HEK293 (cell line): ENCODE data around the gene PAK1.

Experiments used
- CTCF ChIA-PET: fragments of 350-600 bp; formaldehyde crosslinking; extraction: SDS; loops from one replicate; lab custom pipeline; 2021; ENCODE audit warnings: antibody characterized with exemption; lab: Yijun Ruan, JAX
- POLR2A ChIA-PET: fragments of 300-600 bp; formaldehyde crosslinking; extraction: SDS; loops from one replicate; lab custom pipeline; 2020; ENCODE audit warnings: antibody characterized with exemption, inconsistent platforms; lab: Yijun Ruan, JAX
- H3K27ac ChIP-seq: fragments of 200-500 bp; sonication (Bioruptor generic); 2 replicates; pipeline ENCODE4 v1.5.1; 2014; ENCODE audit warnings: low read depth, low read length, control low read depth, inconsistent platforms; ENCODE audit errors: extremely low read depth
- H3K36me3 ChIP-seq, 2 experiments: fragments of 200-500 bp in 1 of 2; sonication (Bioruptor generic) in 1 of 2; 1 replicate in 1 of 2; 2 replicates in 1 of 2; pipeline ENCODE4 v1.5.1; 2014 to 2017; ENCODE audit warnings: inconsistent platforms in 2 of 2, low read length in 2 of 2; ENCODE audit not compliant: control insufficient read depth in 2 of 2, insufficient read depth in 1 of 2
- H3K4me1 ChIP-seq: fragments of 200-500 bp; sonication (Bioruptor generic); 2 replicates; pipeline ENCODE4 v1.5.1; 2014; ENCODE audit warnings: mild to moderate bottlenecking, low read length, inconsistent platforms; ENCODE audit not compliant: control insufficient read depth, insufficient read depth
- H3K4me3 ChIP-seq: 2 replicates; pipeline ENCODE4 v1.5.1; 2011; ENCODE audit warnings: low read depth, mild to moderate bottlenecking, control low read depth, low read length, moderate library complexity
- H3K9me3 ChIP-seq: fragments of 200-500 bp; sonication (Bioruptor generic); 2 replicates; pipeline ENCODE4 v1.5.1; 2014; ENCODE audit warnings: low read depth, low read length, inconsistent platforms; ENCODE audit not compliant: control insufficient read depth, insufficient read depth
- EGR2 ChIP-seq: fragments of 450-650 bp; formaldehyde crosslinking; IDR thresholded peaks from 2 replicates; pipeline ENCODE4 v1.5.1; 2016; ENCODE audit warnings: low read depth, missing biosample characterization, missing genetic modification characterization
- GLI4 ChIP-seq: fragments of 450-650 bp; formaldehyde crosslinking; IDR thresholded peaks from 2 replicates; pipeline ENCODE4 v1.5.1; 2016; ENCODE audit warnings: missing biosample characterization, missing genetic modification characterization
- TCF7L2 ChIP-seq: IDR thresholded peaks from 2 replicates; pipeline ENCODE4 v1.6.1; 2011; ENCODE audit warnings: low read depth, mild to moderate bottlenecking, inconsistent platforms, low read length, moderate library complexity, borderline replicate concordance
- TRIM28 ChIP-seq: IDR thresholded peaks from 2 replicates; pipeline ENCODE4 v1.6.1; 2011; ENCODE audit warnings: low read length, control low read depth, borderline replicate concordance
- ZBTB17 ChIP-seq: fragments of 450-650 bp; formaldehyde crosslinking; IDR thresholded peaks from 2 replicates; pipeline ENCODE4 v1.5.1; 2016; ENCODE audit warnings: missing biosample characterization, missing genetic modification characterization
- ZBTB20 ChIP-seq: fragments of 450-650 bp; formaldehyde crosslinking; IDR thresholded peaks from 2 replicates; pipeline ENCODE4 v1.5.1; 2016; ENCODE audit warnings: missing biosample characterization, missing genetic modification characterization
- ZBTB21 ChIP-seq: fragments of 450-650 bp; formaldehyde crosslinking; IDR thresholded peaks from 2 replicates; pipeline ENCODE4 v1.5.1; 2017; ENCODE audit warnings: missing biosample characterization, missing genetic modification characterization
- ZNF10 ChIP-seq: fragments of 450-650 bp; formaldehyde crosslinking; IDR thresholded peaks from 2 replicates; pipeline ENCODE4 v1.5.1; 2017; ENCODE audit warnings: missing biosample characterization, missing genetic modification characterization
- ZNF184 ChIP-seq: fragments of 450-650 bp; IDR thresholded peaks from 2 replicates; pipeline ENCODE4 v1.5.1; 2018; ENCODE audit warnings: missing biosample characterization, mild to moderate bottlenecking, missing genetic modification characterization
- ZNF521 ChIP-seq: fragments of 450-650 bp; formaldehyde crosslinking; IDR thresholded peaks from 2 replicates; pipeline ENCODE4 v1.5.1; 2017; ENCODE audit warnings: missing biosample characterization, mild to moderate bottlenecking, missing genetic modification characterization
- ZNF530 ChIP-seq: fragments of 450-650 bp; formaldehyde crosslinking; IDR thresholded peaks from 2 replicates; pipeline ENCODE4 v1.5.1; 2016; ENCODE audit warnings: low read depth, missing biosample characterization, missing genetic modification characterization
- ZNF623 ChIP-seq: fragments of 450-650 bp; formaldehyde crosslinking; IDR thresholded peaks from 2 replicates; pipeline ENCODE4 v1.5.1; 2016; ENCODE audit warnings: missing biosample characterization, missing genetic modification characterization
- ZNF629 ChIP-seq: fragments of 450-650 bp; formaldehyde crosslinking; IDR thresholded peaks from 2 replicates; pipeline ENCODE4 v1.5.1; 2017; ENCODE audit warnings: missing biosample characterization, missing genetic modification characterization
- TF ChIP-seq, protein P1 (sequence below): fragments of 450-650 bp; formaldehyde crosslinking; IDR thresholded peaks from 2 replicates; pipeline ENCODE4 v1.5.1; 2016; ENCODE audit warnings: missing biosample characterization, missing genetic modification characterization
- TF ChIP-seq, protein P2 (sequence below): fragments of 450-650 bp; formaldehyde crosslinking; IDR thresholded peaks from 2 replicates; pipeline ENCODE4 v1.5.1; 2016; ENCODE audit warnings: missing biosample characterization, missing genetic modification characterization, borderline replicate concordance
- TF ChIP-seq, protein P3 (sequence below): fragments of 450-650 bp; formaldehyde crosslinking; IDR thresholded peaks from 2 replicates; pipeline ENCODE4 v1.5.1; 2016; ENCODE audit warnings: missing biosample characterization, missing genetic modification characterization
- TF ChIP-seq, protein P4 (sequence below): fragments of 450-650 bp; formaldehyde crosslinking; IDR thresholded peaks from 2 replicates; pipeline ENCODE4 v1.5.1; 2017; ENCODE audit warnings: missing biosample characterization, missing genetic modification characterization
- TF ChIP-seq, protein P5 (sequence below): fragments of 450-650 bp; IDR thresholded peaks from 2 replicates; pipeline ENCODE4 v1.5.1; 2018; ENCODE audit warnings: missing biosample characterization, mild to moderate bottlenecking, missing genetic modification characterization
- TF ChIP-seq, protein P6 (sequence below): fragments of 450-650 bp; formaldehyde crosslinking; conservative IDR thresholded peaks from 2 replicates; pipeline ENCODE4 v1.5.1; 2016; ENCODE audit warnings: low read depth, missing biosample characterization, missing genetic modification characterization

PAK1 gene

DNA sequence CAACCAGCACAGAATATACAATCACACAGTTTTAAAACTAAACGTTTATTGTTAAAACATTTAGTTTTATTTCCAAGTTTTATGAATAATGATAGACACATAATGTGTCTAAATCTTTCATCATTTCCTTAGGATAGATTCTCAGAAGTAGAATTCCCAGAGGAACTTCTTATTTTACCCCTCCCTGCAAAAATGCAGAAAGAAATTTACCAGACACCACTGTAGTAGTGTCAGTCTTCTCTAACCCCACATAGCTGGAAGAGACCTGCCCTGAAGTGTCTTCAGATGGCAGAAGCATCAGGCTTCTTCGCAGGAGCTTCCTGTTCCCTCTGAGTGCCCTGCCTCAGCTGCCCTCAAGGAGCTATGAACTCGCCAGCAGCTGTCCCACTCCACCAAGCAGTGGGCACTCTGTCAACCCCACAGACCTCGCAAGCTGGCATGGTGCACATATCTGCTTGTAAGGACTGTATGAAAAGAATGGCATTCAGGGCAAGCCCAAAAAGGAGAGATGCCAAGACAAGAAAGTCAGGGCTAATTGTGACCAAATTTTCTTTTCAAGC lies 28.5 kb upstream of the PAK1 start:
- CTCF ChIA-PET: interaction anchor here (1.0 to 1.4 kb wide), 2 partner anchors 13 to 46 kb away, joined by 3 to 8 read pairs; no protein-coding TSS in a partner anchor
- Histone ChIP-seq H3K4me3 (no peak overlapping the region), H3K36me3 (no peaks in the 10 kb centered on the region), H3K9me3 (no peaks in the 10 kb centered on the region), H3K27ac (no peak overlapping the region), H3K4me1 (peaks cover 7% of the 10 kb centered on the region)
- POLR2A ChIA-PET: interaction anchor here (1.0 kb wide), 1 partner anchor 91 kb away, joined by 3 read pairs; no protein-coding TSS in a partner anchor
- TF ChIP-seq, protein P1, sequence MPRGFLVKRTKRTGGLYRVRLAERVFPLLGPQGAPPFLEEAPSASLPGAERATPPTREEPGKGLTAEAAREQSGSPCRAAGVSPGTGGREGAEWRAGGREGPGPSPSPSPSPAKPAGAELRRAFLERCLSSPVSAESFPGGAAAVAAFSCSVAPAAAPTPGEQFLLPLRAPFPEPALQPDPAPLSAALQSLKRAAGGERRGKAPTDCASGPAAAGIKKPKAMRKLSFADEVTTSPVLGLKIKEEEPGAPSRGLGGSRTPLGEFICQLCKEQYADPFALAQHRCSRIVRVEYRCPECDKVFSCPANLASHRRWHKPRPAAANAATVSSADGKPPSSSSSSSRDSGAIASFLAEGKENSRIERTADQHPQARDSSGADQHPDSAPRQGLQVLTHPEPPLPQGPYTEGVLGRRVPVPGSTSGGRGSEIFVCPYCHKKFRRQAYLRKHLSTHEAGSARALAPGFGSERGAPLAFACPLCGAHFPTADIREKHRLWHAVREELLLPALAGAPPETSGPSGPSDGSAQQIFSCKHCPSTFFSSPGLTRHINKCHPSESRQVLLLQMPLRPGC (tag by site-specific recombination): no peak
- no peak for TF ChIP-seq TRIM28
- TF ChIP-seq, protein P2, sequence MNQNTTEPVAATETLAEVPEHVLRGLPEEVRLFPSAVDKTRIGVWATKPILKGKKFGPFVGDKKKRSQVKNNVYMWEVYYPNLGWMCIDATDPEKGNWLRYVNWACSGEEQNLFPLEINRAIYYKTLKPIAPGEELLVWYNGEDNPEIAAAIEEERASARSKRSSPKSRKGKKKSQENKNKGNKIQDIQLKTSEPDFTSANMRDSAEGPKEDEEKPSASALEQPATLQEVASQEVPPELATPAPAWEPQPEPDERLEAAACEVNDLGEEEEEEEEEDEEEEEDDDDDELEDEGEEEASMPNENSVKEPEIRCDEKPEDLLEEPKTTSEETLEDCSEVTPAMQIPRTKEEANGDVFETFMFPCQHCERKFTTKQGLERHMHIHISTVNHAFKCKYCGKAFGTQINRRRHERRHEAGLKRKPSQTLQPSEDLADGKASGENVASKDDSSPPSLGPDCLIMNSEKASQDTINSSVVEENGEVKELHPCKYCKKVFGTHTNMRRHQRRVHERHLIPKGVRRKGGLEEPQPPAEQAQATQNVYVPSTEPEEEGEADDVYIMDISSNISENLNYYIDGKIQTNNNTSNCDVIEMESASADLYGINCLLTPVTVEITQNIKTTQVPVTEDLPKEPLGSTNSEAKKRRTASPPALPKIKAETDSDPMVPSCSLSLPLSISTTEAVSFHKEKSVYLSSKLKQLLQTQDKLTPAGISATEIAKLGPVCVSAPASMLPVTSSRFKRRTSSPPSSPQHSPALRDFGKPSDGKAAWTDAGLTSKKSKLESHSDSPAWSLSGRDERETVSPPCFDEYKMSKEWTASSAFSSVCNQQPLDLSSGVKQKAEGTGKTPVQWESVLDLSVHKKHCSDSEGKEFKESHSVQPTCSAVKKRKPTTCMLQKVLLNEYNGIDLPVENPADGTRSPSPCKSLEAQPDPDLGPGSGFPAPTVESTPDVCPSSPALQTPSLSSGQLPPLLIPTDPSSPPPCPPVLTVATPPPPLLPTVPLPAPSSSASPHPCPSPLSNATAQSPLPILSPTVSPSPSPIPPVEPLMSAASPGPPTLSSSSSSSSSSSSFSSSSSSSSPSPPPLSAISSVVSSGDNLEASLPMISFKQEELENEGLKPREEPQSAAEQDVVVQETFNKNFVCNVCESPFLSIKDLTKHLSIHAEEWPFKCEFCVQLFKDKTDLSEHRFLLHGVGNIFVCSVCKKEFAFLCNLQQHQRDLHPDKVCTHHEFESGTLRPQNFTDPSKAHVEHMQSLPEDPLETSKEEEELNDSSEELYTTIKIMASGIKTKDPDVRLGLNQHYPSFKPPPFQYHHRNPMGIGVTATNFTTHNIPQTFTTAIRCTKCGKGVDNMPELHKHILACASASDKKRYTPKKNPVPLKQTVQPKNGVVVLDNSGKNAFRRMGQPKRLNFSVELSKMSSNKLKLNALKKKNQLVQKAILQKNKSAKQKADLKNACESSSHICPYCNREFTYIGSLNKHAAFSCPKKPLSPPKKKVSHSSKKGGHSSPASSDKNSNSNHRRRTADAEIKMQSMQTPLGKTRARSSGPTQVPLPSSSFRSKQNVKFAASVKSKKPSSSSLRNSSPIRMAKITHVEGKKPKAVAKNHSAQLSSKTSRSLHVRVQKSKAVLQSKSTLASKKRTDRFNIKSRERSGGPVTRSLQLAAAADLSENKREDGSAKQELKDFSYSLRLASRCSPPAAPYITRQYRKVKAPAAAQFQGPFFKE (tag by site-specific recombination): no peak

DNA sequence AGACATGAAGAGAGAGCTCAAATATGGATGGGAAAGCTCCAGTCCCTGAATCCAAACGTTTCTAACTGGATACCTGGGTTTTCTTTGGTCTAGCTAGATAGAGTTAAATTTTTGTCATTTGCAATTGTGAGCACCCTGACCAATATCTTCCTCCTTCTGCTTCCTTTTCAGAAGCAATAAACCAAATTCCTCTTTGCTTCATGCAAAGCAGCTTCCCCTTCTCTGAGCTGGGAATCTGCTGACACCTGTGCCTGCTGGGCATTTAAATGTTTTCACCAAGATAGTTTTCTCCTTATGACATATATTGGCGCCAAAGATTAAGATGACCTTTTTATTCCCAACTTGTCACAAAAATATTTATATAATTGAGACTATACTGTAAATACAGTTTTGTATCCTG lies 27.9 kb upstream of the PAK1 start:
- H3K9me3 ChIP-seq: no peaks in the 10 kb centered on the region
- no peak overlapping the region for H3K27ac ChIP-seq
- ChIA-PET CTCF (interaction anchor here (1.0 to 1.4 kb wide), 2 partner anchors 13 to 47 kb away, joined by 3 to 8 read pairs; no protein-coding TSS in a partner anchor), POLR2A (interaction anchor here (1.0 kb wide), 1 partner anchor 90 kb away, joined by 3 read pairs; no protein-coding TSS in a partner anchor)
- H3K4me1 ChIP-seq: peaks cover 5% of the 10 kb centered on the region
- H3K36me3 ChIP-seq: no peaks in the 10 kb centered on the region
- no peak overlapping the region for H3K4me3 ChIP-seq
- TF ChIP-seq, protein P3, sequence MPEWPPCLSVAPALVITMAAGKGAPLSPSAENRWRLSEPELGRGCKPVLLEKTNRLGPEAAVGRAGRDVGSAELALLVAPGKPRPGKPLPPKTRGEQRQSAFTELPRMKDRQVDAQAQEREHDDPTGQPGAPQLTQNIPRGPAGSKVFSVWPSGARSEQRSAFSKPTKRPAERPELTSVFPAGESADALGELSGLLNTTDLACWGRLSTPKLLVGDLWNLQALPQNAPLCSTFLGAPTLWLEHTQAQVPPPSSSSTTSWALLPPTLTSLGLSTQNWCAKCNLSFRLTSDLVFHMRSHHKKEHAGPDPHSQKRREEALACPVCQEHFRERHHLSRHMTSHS (tag by site-specific recombination): no peak
- TF ChIP-seq, protein P4, sequence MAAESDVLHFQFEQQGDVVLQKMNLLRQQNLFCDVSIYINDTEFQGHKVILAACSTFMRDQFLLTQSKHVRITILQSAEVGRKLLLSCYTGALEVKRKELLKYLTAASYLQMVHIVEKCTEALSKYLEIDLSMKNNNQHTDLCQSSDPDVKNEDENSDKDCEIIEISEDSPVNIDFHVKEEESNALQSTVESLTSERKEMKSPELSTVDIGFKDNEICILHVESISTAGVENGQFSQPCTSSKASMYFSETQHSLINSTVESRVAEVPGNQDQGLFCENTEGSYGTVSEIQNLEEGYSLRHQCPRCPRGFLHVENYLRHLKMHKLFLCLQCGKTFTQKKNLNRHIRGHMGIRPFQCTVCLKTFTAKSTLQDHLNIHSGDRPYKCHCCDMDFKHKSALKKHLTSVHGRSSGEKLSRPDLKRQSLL (tag by site-specific recombination): no peak
- TF ChIP-seq ZBTB21 (tag by site-specific recombination) (no peak), ZNF521 (tag by site-specific recombination) (no peak), ZNF629 (tag by site-specific recombination) (no peak), ZBTB17 (no peak), ZBTB20 (tag by site-specific recombination) (no peak), ZNF184 (tag by site-specific recombination) (no peak), GLI4 (no peak), ZNF623 (tag by site-specific recombination) (no peak), TCF7L2 (no peak), ZNF530 (tag by site-specific recombination) (no peak), ZNF10 (tag by site-specific recombination) (no peak), EGR2 (tag by site-specific recombination) (no peak)
- TF ChIP-seq, protein P5, sequence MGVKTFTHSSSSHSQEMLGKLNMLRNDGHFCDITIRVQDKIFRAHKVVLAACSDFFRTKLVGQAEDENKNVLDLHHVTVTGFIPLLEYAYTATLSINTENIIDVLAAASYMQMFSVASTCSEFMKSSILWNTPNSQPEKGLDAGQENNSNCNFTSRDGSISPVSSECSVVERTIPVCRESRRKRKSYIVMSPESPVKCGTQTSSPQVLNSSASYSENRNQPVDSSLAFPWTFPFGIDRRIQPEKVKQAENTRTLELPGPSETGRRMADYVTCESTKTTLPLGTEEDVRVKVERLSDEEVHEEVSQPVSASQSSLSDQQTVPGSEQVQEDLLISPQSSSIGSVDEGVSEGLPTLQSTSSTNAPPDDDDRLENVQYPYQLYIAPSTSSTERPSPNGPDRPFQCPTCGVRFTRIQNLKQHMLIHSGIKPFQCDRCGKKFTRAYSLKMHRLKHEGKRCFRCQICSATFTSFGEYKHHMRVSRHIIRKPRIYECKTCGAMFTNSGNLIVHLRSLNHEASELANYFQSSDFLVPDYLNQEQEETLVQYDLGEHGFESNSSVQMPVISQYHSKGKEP (tag by site-specific recombination): no peak
- TF ChIP-seq, protein P6, sequence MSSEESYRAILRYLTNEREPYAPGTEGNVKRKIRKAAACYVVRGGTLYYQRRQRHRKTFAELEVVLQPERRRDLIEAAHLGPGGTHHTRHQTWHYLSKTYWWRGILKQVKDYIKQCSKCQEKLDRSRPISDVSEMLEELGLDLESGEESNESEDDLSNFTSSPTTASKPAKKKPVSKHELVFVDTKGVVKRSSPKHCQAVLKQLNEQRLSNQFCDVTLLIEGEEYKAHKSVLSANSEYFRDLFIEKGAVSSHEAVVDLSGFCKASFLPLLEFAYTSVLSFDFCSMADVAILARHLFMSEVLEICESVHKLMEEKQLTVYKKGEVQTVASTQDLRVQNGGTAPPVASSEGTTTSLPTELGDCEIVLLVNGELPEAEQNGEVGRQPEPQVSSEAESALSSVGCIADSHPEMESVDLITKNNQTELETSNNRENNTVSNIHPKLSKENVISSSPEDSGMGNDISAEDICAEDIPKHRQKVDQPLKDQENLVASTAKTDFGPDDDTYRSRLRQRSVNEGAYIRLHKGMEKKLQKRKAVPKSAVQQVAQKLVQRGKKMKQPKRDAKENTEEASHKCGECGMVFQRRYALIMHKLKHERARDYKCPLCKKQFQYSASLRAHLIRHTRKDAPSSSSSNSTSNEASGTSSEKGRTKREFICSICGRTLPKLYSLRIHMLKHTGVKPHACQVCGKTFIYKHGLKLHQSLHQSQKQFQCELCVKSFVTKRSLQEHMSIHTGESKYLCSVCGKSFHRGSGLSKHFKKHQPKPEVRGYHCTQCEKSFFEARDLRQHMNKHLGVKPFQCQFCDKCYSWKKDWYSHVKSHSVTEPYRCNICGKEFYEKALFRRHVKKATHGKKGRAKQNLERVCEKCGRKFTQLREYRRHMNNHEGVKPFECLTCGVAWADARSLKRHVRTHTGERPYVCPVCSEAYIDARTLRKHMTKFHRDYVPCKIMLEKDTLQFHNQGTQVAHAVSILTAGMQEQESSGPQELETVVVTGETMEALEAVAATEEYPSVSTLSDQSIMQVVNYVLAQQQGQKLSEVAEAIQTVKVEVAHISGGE (tag by site-specific recombination): no peak
